ENCODE measurements around the gene PRRC2B.
"Not testable (repeated sequence)": the region's sequence is repeated elsewhere in the genome, so short reads cannot be mapped to it uniquely, and the experiment has no call there.

The PRRC2B gene

DNA sequence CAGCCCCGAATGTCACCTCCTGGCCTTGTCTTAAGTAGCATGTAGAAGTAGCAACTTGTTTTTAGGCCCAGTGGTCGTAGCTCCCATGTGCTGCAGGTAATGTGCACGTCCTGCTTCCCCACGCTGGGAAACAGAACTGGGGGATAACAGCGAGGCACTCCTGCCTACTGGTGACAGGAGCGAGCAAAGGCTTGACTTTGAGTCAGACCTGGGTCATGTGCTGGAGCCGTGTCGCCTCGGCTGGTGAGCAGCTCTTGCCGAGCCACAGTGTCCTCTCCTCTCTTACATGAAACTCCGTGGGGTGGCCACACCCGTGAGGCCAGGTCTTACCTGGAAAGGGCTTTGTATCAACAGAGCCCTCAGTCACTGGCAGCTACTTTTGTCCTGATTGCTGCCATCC lies 91.3 kb downstream of the PRRC2B start:
- no peak for DNase-seq

GRCh38 chr9:131485728-131486422 lies 92.0 kb downstream of the PRRC2B start:
- DNase-seq, result no peak

- DNase-seq, result no peak
Observed at GRCh38 chr9:131487001-131487400, 93.1 kb downstream of the PRRC2B start.

DNA sequence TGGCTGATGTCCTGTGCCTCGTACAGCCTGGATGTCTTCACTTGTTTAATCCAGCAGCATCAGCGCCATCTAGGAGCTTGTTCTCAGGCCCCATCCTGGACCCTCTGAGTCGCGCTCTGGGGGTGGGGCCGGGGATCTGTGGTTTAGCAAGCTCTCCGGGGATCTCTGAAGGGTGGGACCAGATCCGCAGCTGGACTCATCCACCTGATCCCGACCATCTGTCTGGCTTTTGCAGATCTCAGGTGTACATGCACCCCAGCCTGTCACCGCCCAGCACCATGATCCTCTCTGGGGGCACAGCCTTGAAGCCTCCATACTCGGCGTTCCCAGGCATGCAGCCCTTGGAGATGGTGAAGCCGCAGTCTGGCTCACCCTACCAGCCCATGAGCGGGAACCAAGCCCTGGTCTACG lies 93.7 kb downstream of the PRRC2B start:
- DNase-seq, result no peak

DNA sequence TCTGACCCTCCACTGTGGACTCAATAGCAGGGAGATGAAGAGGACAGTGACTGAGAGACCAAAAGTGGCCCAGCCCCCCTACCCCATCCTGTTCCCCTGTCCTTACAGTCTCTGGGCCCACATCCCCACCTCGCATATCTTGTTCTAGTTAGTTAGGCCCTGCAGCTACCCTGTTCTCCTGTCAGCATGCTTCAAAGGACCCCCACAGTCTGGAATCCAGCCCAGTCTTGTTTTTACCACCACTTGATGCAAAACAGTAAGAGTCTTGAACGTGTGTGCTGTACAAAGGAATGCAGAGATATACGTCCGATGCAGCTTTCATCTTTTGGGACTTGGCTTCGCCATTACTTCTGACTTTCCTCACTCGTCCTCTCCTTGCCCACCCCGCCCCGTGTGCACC lies 96.6 kb downstream of the PRRC2B start:
- no peak for DNase-seq

DNA sequence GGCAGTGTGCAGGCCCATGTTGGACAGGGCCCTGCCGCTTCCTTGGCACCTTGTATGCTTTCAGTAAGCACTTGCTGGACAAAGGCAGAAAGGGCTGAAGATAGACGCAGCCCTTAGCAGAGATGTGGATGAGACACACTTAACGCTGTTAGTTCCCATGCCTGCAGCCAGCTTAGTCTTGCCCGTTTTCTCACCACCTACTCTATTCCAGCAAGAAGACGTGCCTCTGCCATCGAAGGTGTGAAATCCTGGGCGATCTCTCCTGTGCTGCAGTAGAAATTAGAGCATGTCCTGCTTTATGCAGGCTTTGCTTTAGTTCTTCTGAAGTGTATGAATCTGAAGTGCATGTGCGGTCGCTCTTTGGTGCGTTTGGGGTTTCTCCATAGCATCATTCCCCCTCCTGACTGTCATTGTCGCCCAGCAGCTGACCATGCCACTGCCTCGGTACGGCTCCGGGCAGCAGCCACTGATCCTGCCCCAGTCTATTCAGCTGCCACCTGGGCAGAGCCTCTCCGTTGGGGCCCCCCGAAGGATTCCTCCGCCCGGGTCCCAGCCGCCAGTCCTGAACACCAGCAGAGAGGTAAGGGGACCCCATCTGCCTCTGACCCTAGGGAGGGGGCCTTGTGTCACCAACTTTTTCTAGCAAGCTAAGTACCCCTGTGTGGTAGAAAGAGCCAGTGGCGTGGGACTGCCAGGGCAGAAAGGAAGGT lies 97.3 kb downstream of the PRRC2B start:
- DNase-seq, result no peak

DNA sequence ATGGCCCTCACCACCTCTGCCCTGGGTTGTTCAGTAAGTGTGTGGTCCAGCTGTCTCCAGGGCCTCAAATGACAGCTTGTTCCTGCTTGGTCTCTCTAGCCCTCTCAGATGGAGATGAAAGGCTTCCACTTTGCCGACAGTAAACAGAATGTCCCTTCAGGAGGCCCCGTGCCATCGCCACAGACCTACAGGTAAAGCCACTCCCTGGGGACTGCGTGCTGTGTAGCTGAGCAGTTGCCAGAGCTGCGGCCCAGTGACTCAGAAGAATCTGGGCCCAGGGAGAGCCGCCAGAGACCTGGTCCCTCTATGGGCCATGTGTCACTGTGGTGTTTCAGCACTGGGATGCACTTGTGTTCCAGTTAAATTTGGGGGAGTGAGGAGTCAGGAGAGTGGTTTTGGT lies 98.2 kb downstream of the PRRC2B start:
- no peak for DNase-seq

- no peak for DNase-seq
Observed at GRCh38 chr9:131494296-131494870, 100.5 kb downstream of the PRRC2B start.

DNA sequence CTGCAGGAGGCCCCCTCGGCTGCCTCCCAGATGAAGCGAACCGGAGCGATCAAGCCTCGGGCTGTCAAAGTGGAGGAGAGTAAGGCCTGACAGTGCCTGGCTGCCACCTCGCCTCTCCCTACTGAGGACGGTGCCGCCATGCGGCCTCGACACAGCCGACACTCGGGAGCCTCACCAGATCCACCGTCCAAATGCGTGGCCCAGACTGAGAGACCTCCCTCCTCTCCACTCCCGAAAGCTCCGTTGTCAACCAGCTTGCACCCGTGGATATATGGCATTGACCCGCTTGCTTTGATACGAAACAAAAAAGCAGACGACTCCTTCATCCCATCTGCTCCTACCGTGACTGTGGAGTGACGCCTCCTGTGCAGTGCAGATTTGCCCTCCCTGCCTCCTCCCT lies 101.9 kb downstream of the PRRC2B start:
- DNase-seq, result no peak

- no peak for DNase-seq
Observed at GRCh38 chr9:131496844-131497405, 103.0 kb downstream of the PRRC2B start.

DNA sequence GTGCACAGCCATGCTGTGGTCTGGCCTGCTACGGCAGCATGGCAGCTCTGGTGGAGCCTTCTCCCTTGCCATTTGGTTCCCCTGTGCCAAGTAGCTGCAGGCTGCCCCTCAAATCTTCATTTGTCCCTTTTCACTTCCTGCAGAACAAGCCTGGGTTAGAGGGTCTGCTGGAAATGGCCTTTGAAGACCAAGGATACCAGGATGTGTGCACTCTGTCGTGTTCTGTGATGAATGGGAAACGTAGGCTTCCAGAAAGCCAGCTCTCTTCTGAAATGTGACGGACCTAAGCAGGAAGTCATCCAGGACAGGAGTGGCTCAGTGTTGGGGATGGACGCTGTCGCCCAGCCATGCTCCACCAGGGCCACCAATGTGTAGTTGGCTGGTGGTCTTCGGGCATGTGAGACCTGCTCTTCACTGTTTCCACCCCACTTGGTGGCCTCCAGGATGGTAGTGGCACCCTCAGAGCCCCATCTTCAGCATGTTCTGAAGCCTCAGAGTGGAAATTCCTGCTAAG lies 105.4 kb downstream of the PRRC2B start:
- no peak for DNase-seq

DNA sequence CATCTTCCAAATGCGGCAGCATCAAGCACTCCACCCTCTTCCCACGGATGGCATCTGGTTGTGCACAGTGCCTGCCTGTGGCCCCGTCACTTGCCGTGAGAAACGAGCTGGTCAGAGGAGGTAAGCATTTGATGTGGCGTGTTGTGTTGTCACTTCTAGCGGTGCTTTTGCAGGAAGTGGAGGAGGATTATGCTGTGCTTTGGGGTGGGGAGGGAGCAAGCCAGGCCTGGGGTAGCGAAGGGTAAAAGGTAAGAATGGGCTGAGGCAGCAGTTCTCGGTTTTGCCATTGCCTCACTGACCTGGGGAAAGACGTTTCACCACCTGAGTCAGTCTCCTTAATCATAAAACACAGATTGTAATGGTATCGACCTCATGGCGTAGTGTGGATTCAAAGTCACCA lies 106.5 kb downstream of the PRRC2B start:
- no peak for DNase-seq

- DNase-seq, result no peak
Observed at GRCh38 chr9:131500939-131501541, 107.2 kb downstream of the PRRC2B start.

DNA sequence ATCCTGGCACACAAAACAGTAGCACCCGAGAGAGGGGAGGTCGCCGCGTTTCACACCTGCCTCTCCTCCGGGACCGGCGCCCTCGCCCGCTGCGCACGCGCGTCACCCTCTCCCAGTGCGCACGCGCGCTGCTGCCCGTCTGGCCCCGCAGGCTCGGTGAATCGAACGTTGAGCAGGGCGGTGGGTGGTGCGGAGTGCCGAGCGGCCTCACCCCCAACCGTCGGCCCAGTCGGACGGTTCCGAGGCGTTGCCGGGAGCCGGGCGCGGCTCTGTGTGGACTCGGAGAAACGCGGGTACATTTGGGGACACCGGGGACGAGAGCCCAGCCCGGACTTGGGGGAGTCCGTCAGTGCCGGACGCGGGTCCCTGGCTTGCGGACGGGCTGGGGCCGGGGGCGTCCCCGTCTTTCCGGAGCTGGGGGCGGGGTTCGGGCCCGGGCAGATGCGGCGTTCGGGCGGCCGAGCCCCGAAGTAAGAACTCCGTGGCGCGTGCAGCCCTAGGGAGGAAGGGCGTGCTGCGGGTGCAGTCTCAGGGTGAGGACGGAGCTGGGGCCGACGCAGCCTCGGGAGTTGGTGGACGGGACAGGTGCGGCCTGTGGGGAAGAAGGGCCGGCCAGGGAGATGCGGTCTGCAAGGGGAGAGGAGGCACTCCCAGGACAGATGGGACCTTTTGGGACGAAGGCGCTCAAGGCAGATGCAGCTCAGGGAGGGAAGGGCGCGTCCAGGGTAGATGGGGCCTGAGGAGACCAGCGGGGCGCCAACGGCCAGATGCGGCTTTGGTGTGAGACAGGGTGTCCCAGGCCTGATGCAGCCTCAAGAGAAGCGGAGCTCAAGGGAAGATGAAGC lies 109.1 kb downstream of the PRRC2B start, which contains the start of gene POMT1:
Gene POMT1, plus strand, starts transcription at position 138 of the 845 bp plus-strand sequence. CDS start 1,301 bp downstream, outside the sequence.
- DNase-seq, result peak; percentile 97

- DNase-seq, result no peak
Observed at GRCh38 chr9:131503626-131504465, 110.0 kb downstream of the PRRC2B start.

- no peak for DNase-seq
Observed at GRCh38 chr9:131505012-131505411, 111.1 kb downstream of the PRRC2B start.

DNA sequence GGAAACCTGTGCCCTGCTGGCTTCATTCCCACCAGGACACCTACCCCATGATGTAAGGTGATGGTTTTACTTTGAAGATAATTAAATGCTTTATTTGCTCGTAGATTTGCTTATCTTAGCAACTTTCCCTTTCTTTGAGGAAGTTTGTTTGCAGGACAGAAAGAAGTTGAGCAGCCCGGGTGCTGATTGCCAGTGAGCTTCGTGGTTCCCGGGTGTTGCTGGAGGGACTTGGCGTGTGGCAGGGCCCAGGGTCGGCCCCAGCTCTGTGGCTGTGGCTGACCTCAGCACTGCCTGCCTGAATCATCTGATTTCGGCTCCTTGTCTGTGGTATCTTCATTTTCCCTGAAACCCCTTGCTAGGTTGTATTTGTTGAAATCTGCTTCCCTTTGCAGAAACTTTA lies 117.5 kb downstream of the PRRC2B start:
- no peak for DNase-seq

- no peak for DNase-seq
Observed at GRCh38 chr9:131511880-131512279, 118.0 kb downstream of the PRRC2B start.

GRCh38 chr9:131513177-131513576 lies 119.3 kb downstream of the PRRC2B start:
- DNase-seq, result no peak

DNA sequence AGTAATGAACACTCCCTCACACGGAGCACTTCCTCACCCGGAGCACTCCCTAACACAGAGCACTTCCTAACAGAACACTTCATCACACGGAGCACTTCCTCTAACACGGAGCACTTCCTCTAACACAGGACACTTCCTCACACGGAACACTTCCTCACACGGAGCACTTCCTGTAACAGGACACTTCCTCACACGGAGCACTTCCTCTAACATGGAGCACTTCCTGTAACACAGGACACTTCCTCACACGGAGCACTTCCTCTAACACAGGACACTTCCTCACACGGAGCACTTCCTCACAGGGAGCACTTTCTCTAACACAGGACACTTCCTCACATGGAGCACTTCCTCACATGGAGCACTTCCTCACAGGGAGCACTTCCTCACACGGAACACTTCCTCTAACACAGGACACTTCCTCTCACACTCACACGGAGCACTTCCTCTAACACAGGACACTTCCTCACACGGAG lies 121.7 kb downstream of the PRRC2B start:
- DNase-seq, result not testable (repeated sequence)

DNA sequence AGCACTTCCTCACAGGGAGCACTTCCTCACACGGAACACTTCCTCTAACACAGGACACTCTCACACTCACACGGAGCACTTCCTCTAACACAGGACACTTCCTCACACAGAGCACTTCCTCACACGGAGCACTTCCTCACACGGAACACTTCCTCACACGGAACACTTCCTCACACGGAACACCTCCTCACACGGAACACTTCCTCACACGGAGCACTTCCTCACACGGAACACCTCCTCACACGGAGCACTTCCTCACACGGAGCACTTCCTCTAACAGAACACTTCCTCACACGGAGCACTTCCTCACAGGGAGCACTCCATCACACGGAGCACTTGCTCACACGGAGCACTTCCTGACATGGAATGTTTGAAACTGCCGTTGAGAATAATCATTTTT lies 122.2 kb downstream of the PRRC2B start:
- DNase-seq, result no peak

Data from right kidney (tissue), 1 donor.